Panc1 (cell line): ENCODE data around the gene EED. TPM values are rescaled to one million over a fixed set of nuclear protein-coding genes. Genes with fewer than 3 reads are reported as not detected.

ENCODE experiments used
- ATAC-seq: fragments of 200-7000 bp; cut with Tn5 transposase; 2 replicates; pipeline ENCODE4 v1.9.1; 2020; ENCODE audit warnings: mild to moderate bottlenecking, moderate library complexity
- BruUV-seq: library from RNA; stranded (reverse); fragments of 400-500 nt; replicated peaks from 2 replicates; lab custom pipeline; 2021; lab: Mats Ljungman, UMichigan
- CTCF ChIA-PET: fragments of 300-600 bp; sonication (Branson Sonifier 250); formaldehyde crosslinking; loops from one replicate; lab custom pipeline; 2022; ENCODE audit warnings: antibody characterized with exemption; lab: Charles Lee
- POLR2A ChIA-PET: fragments of 300-600 bp; sonication (Branson Sonifier 250); formaldehyde crosslinking; loops from one replicate; lab custom pipeline; 2022; ENCODE audit warnings: antibody characterized with exemption; lab: Charles Lee
- DNase-seq: peaks from one replicate; pipeline ENCODE4 v3.0.0-alpha.2; 2010; ENCODE audit warnings: low read depth, low spot score
- H3K27ac ChIP-seq: 2 replicates; pipeline ENCODE4 v1.5.1; 2011; ENCODE audit warnings: mild to moderate bottlenecking, low read length, inconsistent platforms
- H3K27me3 ChIP-seq: fragments of 200-500 bp; sonication (Bioruptor generic); 2 replicates; pipeline ENCODE4 v1.6.0; 2014; ENCODE audit warnings: low read length, inconsistent platforms; ENCODE audit not compliant: control insufficient read depth, insufficient read depth
- H3K36me3 ChIP-seq: fragments of 200-500 bp; sonication (Bioruptor generic); 2 replicates; pipeline ENCODE4 v1.5.1; 2014; ENCODE audit warnings: inconsistent platforms, mild to moderate bottlenecking, low read length, moderate library complexity; ENCODE audit not compliant: control insufficient read depth, insufficient read depth
- H3K4me1 ChIP-seq: 2 replicates; pipeline ENCODE4 v1.5.1; 2011; ENCODE audit warnings: inconsistent platforms, mild to moderate bottlenecking, low read length, moderate library complexity; ENCODE audit not compliant: control insufficient read depth, insufficient read depth
- H3K4me3 ChIP-seq, 2 experiments: 2 replicates each; pipeline ENCODE4 v1.5.1; 2011 to 2012; ENCODE audit warnings: low read depth in 2 of 2, low read length in 2 of 2, mild to moderate bottlenecking in 2 of 2, inconsistent platforms in 1 of 2, moderate library complexity in 1 of 2
- H3K9me3 ChIP-seq: fragments of 200-500 bp; sonication (Bioruptor generic); 2 replicates; pipeline ENCODE4 v1.5.1; 2014; ENCODE audit warnings: low read depth, mild to moderate bottlenecking, inconsistent platforms, low read length, moderate library complexity; ENCODE audit not compliant: control insufficient read depth, insufficient read depth
- POLR2AphosphoS5 ChIP-seq: IDR thresholded peaks from 2 replicates; pipeline ENCODE4 v1.6.1; 2012; ENCODE audit warnings: mild to moderate bottlenecking, low read depth, low read length, moderate library complexity
- SIN3A ChIP-seq: IDR thresholded peaks from 2 replicates; pipeline ENCODE4 v1.6.1; 2012; ENCODE audit warnings: low read depth, mild to moderate bottlenecking, low read length, moderate library complexity, borderline replicate concordance; ENCODE audit not compliant: insufficient read depth
- TCF7L2 ChIP-seq: IDR thresholded peaks from 2 replicates; pipeline ENCODE4 v1.6.1; 2011; ENCODE audit warnings: mild to moderate bottlenecking, low read depth, low read length, inconsistent platforms
- in situ Hi-C: cut with HindIII; loops from 2 replicates; pipeline ENCODE4 v1.10.0; 2016; ENCODE audit warnings: low sequenced_read_pairs, low pct_unique_long_range_greater_than_20kb
- intact Hi-C: fragments of 100-400 bp; cut with micrococcal nuclease; formaldehyde crosslinking; loops from one replicate; pipeline ENCODE4 v1.10.0; 2022; ENCODE audit not compliant: unreplicated experiment
- total RNA-seq: library from RNA; stranded (reverse); gene quantifications from one replicate; pipeline ENCODE4 v1.2.1, GENCODE V29; 2021; ENCODE audit not compliant: unreplicated experiment
- TF ChIP-seq, protein P1 (sequence below), 2 experiments: IDR thresholded peaks; 2 replicates each; pipeline ENCODE4 v1.6.1; 2011 to 2012; ENCODE audit warnings: low read depth in 2 of 2, control low read depth in 1 of 2, low read length in 1 of 2, mild to moderate bottlenecking in 1 of 2, moderate library complexity in 1 of 2; ENCODE audit not compliant: insufficient read depth in 1 of 2
- TF ChIP-seq, protein P2 (sequence below): fragments of 450-650 bp; IDR thresholded peaks from 2 replicates; pipeline ENCODE4 v1.5.1; 2017; ENCODE audit warnings: mild to moderate bottlenecking

EED gene
- total RNA-seq, 1 experiment from 2014 or later: 29.0 TPM

DNA sequence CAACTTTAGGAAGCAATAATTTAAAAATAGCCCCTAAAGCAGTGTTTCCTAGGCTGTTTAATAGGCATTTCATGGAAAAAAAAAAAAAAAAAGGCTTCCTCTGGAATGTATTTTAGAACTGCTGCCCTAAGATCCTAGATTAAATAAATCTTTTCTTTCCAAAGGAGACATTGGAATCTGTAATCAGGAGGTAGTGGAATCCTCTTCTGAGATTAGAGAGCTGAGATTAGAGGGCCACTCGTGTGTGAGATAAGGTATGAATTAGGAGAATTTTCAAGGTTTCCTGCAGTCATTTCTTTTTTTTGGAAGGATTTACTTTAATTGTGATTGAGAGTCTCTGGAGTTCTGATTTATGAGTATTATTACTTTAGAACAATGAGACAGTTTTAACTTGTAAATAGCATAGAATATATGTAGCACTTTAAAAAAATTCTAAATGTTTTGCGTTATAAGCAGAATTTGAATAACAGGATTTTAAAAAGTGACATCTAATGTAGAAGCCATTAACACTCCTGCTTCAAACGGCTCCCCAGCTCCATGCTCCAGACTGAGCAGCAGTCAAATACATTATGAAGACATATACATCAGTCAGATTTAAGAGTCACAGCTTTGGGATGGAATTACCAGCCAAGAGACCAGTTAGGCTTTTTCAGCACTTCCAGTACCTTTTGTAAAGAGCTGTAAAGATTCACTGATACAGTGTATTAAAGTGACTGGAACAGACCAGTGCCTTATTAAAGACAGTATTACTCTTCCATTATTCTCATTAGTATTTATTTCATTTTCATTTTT is 5.0 kb downstream of the EED start:
- peaks cover 49% of the 10 kb centered on the region for H3K4me1 ChIP-seq
- no peaks in the 10 kb centered on the region for H3K9me3 ChIP-seq
- in situ Hi-C loops (no loop called here), intact Hi-C loops (no loop called here)
- ChIA-PET CTCF (no interaction called here), POLR2A (no interaction called here)
- DNase-seq (no peak), ATAC-seq (no peak)
- H3K27ac ChIP-seq: peak overlapping the region; percentile 48
- H3K27me3 ChIP-seq: no peaks in the 10 kb centered on the region
- no TSS peak for BruUV-seq
- TF ChIP-seq, protein P1, sequence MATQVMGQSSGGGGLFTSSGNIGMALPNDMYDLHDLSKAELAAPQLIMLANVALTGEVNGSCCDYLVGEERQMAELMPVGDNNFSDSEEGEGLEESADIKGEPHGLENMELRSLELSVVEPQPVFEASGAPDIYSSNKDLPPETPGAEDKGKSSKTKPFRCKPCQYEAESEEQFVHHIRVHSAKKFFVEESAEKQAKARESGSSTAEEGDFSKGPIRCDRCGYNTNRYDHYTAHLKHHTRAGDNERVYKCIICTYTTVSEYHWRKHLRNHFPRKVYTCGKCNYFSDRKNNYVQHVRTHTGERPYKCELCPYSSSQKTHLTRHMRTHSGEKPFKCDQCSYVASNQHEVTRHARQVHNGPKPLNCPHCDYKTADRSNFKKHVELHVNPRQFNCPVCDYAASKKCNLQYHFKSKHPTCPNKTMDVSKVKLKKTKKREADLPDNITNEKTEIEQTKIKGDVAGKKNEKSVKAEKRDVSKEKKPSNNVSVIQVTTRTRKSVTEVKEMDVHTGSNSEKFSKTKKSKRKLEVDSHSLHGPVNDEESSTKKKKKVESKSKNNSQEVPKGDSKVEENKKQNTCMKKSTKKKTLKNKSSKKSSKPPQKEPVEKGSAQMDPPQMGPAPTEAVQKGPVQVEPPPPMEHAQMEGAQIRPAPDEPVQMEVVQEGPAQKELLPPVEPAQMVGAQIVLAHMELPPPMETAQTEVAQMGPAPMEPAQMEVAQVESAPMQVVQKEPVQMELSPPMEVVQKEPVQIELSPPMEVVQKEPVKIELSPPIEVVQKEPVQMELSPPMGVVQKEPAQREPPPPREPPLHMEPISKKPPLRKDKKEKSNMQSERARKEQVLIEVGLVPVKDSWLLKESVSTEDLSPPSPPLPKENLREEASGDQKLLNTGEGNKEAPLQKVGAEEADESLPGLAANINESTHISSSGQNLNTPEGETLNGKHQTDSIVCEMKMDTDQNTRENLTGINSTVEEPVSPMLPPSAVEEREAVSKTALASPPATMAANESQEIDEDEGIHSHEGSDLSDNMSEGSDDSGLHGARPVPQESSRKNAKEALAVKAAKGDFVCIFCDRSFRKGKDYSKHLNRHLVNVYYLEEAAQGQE (IDR thresholded peaks at IDR 0.05; ENCODE audit: insufficient read depth in 1 of 2, low read depth in 2 of 2, low read length in 1 of 2): no peak
- TF ChIP-seq SIN3A: no peak
- TF ChIP-seq TCF7L2: no peak
- no peak for TF ChIP-seq POLR2AphosphoS5
- TF ChIP-seq, protein P2, sequence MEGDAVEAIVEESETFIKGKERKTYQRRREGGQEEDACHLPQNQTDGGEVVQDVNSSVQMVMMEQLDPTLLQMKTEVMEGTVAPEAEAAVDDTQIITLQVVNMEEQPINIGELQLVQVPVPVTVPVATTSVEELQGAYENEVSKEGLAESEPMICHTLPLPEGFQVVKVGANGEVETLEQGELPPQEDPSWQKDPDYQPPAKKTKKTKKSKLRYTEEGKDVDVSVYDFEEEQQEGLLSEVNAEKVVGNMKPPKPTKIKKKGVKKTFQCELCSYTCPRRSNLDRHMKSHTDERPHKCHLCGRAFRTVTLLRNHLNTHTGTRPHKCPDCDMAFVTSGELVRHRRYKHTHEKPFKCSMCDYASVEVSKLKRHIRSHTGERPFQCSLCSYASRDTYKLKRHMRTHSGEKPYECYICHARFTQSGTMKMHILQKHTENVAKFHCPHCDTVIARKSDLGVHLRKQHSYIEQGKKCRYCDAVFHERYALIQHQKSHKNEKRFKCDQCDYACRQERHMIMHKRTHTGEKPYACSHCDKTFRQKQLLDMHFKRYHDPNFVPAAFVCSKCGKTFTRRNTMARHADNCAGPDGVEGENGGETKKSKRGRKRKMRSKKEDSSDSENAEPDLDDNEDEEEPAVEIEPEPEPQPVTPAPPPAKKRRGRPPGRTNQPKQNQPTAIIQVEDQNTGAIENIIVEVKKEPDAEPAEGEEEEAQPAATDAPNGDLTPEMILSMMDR: no peak
- H3K4me3 ChIP-seq: no peak overlapping the region
- H3K36me3 ChIP-seq: peaks cover 12% of the 10 kb centered on the region

DNA sequence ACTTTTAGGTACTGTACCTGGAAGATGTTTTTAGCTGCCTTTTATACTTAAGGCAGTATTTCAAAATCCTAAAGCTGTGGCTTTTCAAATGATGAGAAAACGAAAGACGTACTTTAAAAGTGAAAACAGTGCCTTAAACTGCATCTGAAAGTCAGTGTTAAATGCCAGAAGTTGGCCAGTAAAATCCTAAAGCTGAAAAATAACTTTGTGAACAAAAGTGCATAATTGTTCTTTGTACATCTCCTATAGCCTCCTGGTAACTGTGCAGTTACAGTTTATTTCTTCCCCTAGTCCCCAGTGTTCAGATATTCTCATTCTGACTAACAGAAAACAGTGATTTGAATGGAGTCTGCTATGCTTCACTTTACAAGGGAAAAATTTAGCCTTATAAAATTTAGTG is 6.8 kb downstream of the EED start:
- H3K4me3 ChIP-seq: no peak overlapping the region
- H3K27me3 ChIP-seq: no peaks in the 10 kb centered on the region
- no TSS peak for BruUV-seq
- intact Hi-C loops: no loop called here
- H3K27ac ChIP-seq: peak overlapping the region; percentile 48
- in situ Hi-C loops: no loop called here
- TF ChIP-seq, protein P2: no peak
- DNase-seq (no peak), ATAC-seq (no peak)
- ChIA-PET POLR2A (no interaction called here), CTCF (no interaction called here)
- peaks cover 48% of the 10 kb centered on the region for H3K4me1 ChIP-seq
- H3K36me3 ChIP-seq: peaks cover 8% of the 10 kb centered on the region; the same call in 1 of the 2 replicates
- H3K9me3 ChIP-seq: no peaks in the 10 kb centered on the region
